Measurements from ENCODE around the gene CPXM2. TPM values are rescaled to one million over a fixed set of nuclear protein-coding genes. Genes with fewer than 3 reads are reported as not detected.

CPXM2 gene
- total RNA-seq, 1 donor from 2014 or later: 12.1 TPM

DNA sequence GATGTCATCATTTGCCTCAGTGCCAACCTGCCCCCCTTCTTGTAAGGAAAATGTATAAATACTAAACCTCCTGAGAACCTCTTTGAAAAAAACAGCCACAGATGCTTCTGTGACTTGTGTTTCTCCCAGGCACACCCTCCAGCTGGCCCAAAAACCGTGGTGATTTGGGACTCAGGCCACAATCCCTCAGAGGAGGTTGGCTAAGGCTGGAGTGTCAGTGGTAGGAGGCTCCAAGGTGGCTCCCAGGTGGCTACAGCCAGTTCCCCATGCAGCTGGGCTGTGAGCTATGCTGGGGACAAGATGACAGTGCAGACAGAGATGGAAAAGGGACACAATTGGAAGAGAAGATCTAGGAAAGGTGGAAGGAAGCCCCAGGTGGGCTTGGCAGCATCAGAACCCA, 104.7 kb downstream of the CPXM2 start:
- no peak for DNase-seq (ENCODE audit: low read depth)

DNA sequence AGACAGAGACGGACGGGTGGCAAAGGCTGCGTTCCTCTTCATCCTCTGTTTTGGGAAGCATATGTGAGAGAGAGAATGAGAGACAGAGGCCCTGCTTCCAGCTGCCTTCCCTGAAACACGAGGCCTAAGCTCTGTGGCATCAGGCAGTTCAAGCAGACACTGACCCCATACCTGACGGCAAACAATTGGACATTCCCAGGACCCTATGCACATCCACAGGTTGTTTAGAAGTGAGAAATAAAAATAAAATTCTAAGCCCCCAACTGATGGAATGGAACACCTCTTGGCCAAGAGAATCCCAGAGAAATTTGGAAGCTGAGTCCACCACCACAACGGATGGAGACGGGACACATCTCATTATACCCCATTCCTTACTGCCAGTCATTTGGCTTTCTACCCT, 105.3 kb downstream of the CPXM2 start:
- no peak for DNase-seq (ENCODE audit: low read depth)
- Histone ChIP-seq H3K4me3 (ENCODE audit: low read depth, low read length) (no peak overlapping the region), H3K27me3 (ENCODE audit: control insufficient read depth, insufficient read depth, low read length) (no peaks in the 10 kb centered on the region), H3K36me3 (ENCODE audit: control insufficient read depth, insufficient read depth, low read length) (no peaks in the 10 kb centered on the region)
- TF ChIP-seq, protein P1, sequence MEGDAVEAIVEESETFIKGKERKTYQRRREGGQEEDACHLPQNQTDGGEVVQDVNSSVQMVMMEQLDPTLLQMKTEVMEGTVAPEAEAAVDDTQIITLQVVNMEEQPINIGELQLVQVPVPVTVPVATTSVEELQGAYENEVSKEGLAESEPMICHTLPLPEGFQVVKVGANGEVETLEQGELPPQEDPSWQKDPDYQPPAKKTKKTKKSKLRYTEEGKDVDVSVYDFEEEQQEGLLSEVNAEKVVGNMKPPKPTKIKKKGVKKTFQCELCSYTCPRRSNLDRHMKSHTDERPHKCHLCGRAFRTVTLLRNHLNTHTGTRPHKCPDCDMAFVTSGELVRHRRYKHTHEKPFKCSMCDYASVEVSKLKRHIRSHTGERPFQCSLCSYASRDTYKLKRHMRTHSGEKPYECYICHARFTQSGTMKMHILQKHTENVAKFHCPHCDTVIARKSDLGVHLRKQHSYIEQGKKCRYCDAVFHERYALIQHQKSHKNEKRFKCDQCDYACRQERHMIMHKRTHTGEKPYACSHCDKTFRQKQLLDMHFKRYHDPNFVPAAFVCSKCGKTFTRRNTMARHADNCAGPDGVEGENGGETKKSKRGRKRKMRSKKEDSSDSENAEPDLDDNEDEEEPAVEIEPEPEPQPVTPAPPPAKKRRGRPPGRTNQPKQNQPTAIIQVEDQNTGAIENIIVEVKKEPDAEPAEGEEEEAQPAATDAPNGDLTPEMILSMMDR (IDR thresholded peaks at IDR 0.05; ENCODE audit: insufficient read depth, low read length, poor library complexity, severe bottlenecking): no peak

More for the DNA sequence above, 104.7 kb downstream of the CPXM2 start:
- H3K36me3 ChIP-seq (ENCODE audit: control insufficient read depth, insufficient read depth, low read length): no peaks in the 10 kb centered on the region
- TF ChIP-seq, protein P1 (IDR thresholded peaks at IDR 0.05; ENCODE audit: insufficient read depth, low read length, poor library complexity, severe bottlenecking): no peak
- no peaks in the 10 kb centered on the region for H3K27me3 ChIP-seq (ENCODE audit: control insufficient read depth, insufficient read depth, low read length)
- H3K4me3 ChIP-seq (ENCODE audit: low read depth, low read length): no peak overlapping the region

DNA sequence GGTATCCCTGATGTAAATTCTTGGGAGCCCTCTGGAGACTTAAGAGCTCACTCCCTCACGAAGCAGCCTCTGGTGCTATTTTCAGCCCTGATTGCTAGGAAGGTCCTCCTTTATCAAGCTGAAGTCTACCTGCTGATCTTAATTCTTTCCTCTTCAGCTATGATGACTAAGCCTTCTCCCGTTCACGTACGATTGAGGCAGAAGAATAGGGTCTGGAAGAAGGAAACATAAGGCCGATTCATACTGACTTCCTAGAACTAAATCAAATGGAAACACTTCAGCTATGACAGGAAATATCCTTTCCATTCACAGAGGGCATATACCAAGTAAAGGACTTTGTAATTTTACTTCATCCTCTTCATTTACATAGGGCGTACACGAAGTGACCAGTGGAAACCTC, 107.0 kb downstream of the CPXM2 start:
- no peaks in the 10 kb centered on the region for H3K36me3 ChIP-seq (ENCODE audit: control insufficient read depth, insufficient read depth, low read length)
- no peaks in the 10 kb centered on the region for H3K27me3 ChIP-seq (ENCODE audit: control insufficient read depth, insufficient read depth, low read length)
- TF ChIP-seq, protein P1 (IDR thresholded peaks at IDR 0.05; ENCODE audit: insufficient read depth, low read length, poor library complexity, severe bottlenecking): no peak
- no peak overlapping the region for H3K4me3 ChIP-seq (ENCODE audit: low read depth, low read length)
- no peak for DNase-seq (ENCODE audit: low read depth)

DNA sequence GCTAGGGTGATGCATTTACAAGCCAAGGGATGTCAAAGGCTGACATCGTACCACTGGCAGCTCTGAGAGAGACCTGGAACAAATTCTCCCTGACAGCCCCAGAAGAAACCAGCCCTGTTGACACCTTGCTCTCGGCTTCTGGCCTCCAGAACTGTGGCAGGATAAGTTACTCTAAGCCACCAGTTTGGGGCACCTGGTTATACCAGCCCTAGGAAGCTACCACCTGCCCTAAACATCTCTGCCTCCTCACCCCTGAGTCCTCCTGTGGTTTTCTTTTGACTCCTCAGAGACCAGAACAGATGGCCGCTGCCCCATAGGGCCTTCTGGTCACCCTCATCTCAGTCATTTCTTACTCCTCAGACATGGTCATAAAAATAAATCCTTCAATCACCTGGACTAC, 107.4 kb downstream of the CPXM2 start:
- Histone ChIP-seq H3K4me3 (ENCODE audit: low read depth, low read length) (no peak overlapping the region), H3K27me3 (ENCODE audit: control insufficient read depth, insufficient read depth, low read length) (no peaks in the 10 kb centered on the region), H3K36me3 (ENCODE audit: control insufficient read depth, insufficient read depth, low read length) (no peaks in the 10 kb centered on the region)
- DNase-seq (ENCODE audit: low read depth): no peak
- TF ChIP-seq, protein P1 (IDR thresholded peaks at IDR 0.05; ENCODE audit: insufficient read depth, low read length, poor library complexity, severe bottlenecking): no peak

DNA sequence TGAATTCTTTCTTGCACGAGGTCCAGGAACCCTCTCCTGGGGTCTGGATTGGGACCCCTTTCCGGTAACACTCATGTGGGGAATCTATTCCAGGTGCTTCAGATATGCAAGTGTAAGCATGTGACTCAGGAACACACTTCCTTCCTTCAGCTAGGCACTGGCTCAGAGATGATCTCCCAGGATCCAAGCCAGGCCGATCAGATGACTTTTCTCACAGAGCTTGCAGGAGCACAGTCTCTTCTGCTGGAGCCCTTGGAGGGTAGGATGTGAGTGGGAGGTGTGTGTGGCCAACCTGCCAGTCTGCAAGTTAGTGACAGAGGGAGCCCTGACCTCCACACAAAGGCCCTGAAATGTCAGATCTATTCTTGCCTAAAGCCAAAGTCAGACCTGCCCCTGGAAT, 108.3 kb downstream of the CPXM2 start:
- Histone ChIP-seq H3K36me3 (ENCODE audit: control insufficient read depth, insufficient read depth, low read length) (no peaks in the 10 kb centered on the region), H3K27me3 (ENCODE audit: control insufficient read depth, insufficient read depth, low read length) (no peaks in the 10 kb centered on the region), H3K4me3 (ENCODE audit: low read depth, low read length) (no peak overlapping the region)
- no peak for DNase-seq (ENCODE audit: low read depth)
- TF ChIP-seq, protein P1 (IDR thresholded peaks at IDR 0.05; ENCODE audit: insufficient read depth, low read length, poor library complexity, severe bottlenecking): no peak

DNA sequence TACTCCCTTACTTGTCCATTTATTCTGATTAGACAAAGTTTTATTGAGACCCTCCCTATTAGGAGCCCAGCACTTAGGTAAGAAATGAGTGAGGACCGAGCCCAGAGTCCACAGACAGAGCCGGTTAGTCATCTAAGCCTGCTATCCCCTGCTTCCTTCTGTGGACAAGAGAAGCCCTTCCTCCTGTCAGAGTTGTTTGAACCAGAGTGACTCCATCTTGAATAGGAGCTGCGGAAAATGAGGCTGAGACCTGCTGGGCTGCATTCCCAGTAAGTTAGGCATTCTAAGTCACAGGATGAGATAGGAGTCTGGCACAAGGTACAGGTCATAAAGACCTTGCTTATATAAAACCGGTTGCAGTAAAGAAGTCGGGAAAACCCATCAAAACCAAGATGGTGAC, 109.1 kb downstream of the CPXM2 start:
- H3K4me3 ChIP-seq (ENCODE audit: low read depth, low read length): no peak overlapping the region
- H3K36me3 ChIP-seq (ENCODE audit: control insufficient read depth, insufficient read depth, low read length): no peaks in the 10 kb centered on the region
- TF ChIP-seq, protein P1 (IDR thresholded peaks at IDR 0.05; ENCODE audit: insufficient read depth, low read length, poor library complexity, severe bottlenecking): no peak
- H3K27me3 ChIP-seq (ENCODE audit: control insufficient read depth, insufficient read depth, low read length): no peaks in the 10 kb centered on the region
- DNase-seq (ENCODE audit: low read depth): no peak

Data from kidney epithelial cell (primary cell).